IPS-NIHi7 (cell line): ENCODE results near the gene LY9.
A peak's percentile ranks its signal among the peaks of the same experiment; 100 is the strongest.
"Not testable (repeated sequence)": the region's sequence is repeated elsewhere in the genome, so short reads cannot be mapped to it uniquely, and the experiment has no call there.

ENCODE experiments used
- DNase-seq: peaks from one replicate; pipeline ENCODE4 v3.0.0; 2012; ENCODE audit warnings: mixed read lengths; ENCODE audit errors: extremely low spot score

The LY9 gene

DNA sequence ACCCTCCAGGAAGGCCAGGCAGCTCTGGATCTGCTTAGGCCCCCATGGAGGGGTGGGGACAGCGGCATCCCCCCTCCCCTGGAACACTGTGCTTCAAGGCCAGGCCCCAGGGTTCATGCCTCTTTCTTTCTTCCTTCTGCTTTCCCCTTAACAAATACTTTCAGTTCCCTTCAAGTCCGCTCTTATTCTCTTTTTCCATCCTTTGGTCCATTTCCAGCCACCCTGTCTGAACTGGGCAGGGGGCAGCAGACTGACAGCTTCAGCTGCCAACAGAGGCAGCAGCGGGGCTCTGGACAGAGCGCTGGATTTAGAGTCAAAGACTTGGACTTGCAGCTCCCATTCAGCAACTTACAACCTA lies 67.8 kb downstream of the LY9 start:
- DNase-seq, result no peak

DNA sequence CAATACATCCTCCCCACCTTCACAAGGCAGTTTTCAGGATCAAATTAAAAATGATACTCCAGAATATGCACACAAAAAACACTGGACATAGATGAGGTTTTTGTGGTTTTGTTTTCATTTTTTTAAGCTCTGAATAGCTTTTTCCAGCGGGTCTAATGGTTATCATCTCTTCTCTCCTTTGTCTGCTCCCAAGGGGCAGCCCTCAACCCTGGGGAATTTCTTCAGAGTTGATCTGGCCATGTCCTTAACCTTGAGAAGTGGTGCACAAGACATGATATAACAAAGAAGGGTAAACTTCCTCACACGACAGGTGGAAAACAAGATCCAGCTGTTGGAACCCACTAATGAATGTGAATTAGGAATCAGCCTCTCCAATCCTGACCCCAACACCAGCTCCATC lies 68.2 kb downstream of the LY9 start:
- no peak for DNase-seq

DNA sequence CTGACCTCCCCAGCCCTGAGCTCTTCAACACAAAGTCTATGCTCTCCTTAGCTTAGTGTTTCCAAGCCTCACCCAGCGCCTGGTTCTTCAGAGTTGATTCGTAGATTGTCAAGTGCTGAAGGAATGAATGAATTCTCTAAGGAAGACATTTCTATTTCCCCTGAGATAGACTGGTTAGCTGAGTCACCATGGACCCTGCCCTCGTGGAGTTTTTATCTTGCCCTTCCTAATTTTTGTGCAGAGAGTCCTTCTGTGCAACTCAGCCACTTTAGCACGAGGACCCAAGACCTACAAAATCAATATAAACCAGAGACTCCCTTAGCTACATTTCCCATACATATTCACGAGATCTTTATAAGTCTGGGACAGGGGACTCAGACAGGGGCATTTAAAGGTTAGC lies 69.4 kb downstream of the LY9 start:
- no peak for DNase-seq

DNA sequence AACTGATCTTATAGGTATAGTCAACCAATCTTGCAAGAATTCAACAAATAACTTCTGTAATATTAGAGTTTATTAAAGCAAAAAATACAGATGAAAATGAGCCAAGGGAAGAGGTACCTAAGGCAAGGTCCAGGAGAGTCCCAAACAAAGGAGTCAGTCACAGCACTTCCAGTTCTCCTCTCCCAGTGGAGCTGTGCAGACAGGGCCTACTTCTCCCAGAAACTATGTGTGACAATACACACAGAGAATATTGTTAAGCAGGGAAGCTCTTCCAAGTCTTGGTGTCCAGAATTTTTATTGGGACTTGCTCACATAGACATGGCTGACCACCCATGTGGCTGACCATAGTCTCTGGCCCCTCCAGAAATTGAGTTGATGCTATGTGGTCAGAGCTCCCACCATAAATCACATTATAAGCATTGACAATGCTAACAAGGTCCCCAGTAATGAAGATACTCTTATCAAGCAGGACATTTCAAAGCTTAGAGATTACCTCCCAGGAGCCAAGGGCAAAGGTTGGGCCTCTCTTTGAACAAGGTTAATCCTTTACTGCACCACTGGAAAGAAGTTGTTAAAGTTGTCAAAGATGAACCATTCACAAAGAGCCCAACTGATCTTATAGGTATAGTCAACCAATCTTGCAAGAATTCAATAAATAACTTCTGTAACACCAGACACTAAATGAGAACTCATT lies 70.2 kb downstream of the LY9 start:
- no peak for DNase-seq

DNA sequence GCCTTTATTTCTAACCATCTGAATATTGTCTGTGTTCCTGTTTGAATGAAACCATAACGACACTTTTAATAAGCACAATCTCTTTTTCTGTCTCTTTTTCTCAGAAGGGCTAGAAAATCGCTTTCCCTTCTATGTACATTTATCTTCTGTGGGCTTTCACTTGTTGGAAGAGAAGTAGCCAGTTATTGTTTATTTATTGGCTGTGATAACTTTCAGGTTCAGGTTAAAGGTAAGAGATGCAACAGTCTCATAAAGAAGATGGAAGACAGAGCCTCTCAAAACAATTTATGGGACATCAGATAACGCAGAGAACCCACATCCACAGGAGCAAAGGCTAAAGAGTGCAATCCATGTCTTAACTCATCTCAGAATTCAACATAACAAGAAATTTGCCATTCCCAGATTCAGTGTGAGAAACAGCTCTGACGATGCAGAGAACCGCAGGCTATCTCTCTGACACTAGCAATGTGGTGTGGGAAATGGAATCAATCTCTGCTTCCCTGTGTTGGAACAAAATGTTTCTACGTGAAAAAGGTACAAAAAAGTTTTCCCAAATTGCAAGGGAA lies 70.8 kb downstream of the LY9 start:
- DNase-seq, result no peak

DNA sequence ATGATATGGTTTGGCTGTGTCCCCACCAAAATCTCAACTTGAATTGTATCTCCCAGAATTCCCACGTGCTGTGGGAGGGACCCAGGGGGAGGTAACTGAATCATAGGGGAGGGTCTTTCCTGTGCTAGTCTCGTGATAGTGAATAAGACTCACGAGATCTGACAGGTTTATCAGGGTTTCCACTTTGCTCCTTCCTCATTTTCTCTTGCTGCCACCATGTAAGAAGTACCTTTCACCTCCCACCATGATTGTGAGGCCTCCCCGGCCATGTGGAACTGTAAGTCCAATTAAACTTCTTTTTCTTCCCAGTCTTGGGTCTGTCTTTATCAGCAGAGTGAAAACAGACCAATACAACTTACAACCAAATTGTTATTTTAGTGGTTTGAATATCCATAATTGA lies 71.7 kb downstream of the LY9 start:
- DNase-seq, result not testable (repeated sequence)

DNA sequence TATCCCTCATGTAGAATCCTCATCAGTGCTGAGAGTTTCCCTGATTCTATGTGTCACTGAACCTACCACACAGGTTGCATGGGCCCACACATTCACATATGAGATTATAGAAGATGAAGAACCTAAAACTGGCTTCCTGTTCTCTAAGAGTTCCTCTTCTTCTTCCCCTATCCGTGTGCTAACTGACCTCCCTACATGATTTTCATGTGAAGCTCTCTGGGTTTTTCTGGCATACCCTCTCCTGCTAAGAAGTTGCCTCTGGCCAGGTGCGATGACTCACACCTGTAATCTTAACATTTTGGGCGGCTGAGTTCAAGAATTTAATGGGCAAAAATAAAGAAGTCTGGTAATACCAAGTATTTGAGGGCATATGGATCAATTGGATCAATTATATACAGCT lies 72.2 kb downstream of the LY9 start:
- DNase-seq, result no peak

DNA sequence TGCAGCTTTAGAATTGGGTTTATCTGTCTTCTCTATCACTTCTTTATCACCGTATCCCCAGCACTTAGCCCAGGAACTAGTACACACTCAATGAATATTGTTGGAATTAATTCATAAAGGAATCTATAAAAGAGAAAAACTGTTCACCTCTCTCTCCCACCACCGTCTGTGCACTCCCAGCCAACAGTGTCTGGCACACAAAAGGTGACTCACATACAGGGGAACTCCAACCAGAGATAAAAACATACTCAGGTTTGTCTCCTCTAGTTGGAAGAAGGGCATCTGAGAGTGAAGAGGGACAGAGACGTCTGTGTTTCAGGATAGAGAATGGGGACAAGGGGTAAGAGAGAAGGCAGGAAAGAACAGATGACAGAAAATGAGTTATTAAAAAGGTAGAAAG lies 79.0 kb downstream of the LY9 start:
- DNase-seq, result no peak

DNA sequence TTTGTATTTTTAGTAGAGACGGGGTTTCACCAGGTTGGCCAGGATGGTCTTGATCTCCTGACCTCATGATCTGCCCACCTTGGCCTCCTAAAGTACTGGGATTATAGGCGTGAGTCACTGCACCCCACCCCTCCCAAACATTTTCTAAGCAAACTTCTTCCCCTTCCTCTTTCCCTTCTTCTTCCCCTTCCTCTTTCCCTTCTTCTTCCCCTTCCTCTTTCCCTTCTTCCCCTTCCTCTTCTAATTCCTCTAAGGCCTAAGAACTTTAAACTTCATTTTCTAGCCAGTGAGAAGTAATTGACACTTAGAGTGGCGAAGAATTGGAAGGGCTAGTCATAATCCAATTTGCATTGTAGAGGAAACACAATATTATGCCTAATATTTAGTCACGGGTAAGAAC lies 79.6 kb downstream of the LY9 start:
- DNase-seq, result not testable (repeated sequence)

DNA sequence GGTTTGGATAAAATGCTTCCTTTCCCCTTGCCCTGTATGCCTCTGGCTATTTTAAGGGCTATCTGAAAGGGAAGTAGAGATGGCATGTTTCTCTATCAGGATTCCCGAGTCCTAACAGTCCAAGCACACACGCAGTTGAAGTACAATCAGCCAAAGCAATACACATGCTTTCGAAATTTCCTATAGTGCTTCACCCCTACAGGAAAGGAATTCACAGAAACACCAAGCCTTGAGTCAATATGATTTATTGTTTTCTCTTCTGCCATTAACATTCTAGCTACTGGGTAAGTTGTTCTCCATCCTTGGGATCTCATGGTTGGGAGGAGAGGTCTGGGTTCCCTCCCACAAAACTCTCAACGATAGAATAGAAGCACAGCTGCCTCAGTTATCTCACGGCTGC lies 80.3 kb downstream of the LY9 start:
- DNase-seq, result no peak

DNA sequence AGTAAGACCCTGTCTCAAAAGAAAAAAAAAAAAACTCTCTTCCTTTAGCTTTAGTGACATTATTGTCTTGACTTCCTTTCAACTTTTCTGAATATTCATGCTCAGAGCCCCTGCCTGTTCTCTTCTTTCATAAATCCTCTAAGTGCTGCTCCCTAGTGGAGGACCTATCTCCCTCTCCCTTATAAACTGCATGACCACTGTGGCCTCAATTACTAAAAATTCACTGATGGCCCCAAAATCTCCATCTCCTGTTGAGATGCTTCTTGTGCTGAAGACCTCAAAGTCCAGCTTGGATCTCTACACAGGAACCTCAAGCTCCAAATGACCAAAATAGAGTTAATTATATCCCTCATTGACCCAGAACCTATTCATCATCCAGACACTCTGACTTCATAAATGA lies 81.2 kb downstream of the LY9 start:
- peak; percentile 48 for DNase-seq
